ENCODE data around the gene ASPRV1.
"Not testable (repeated sequence)": the region's sequence is repeated elsewhere in the genome, so short reads cannot be mapped to it uniquely, and the experiment has no call there.

ASPRV1 gene

DNA sequence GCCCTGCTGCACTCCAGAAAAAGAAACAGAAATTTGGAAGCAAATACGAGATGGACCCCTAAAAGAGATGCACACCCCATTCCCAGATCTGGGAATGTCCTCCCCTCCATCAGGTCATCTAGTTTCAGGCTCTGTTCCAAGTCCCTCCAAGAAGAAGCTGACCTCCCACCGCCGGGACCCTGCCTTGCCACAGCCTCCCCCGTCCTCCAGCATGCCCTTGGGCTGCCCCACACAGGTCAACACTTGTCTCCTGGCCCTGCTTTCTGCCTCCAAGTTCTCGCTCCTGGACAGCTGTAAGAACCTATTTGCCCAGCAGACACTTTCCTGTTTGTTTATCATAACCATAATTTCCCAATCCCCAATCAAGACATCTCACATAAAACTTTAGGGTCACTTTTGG lies 2.0 kb downstream of the ASPRV1 start:
- no peak for ATAC-seq

DNA sequence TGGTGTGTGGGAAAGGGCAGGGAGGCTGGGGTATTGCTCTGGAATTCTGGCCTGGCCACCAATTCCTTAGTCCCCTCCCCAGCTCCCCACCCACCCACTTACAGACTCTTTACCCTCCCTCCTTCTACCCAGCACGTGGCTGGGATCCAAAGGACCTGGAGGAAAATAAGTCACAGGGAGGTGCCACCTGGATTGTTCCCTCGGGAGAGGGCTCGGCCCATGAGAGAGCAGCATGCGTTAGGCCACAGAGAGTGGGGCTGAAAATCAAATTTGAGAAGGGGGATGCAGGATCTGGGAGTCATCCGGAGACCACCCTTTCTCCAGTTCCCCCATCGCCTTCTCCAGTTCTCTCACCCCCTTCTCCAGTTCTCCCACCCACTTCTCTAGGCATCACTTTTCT lies 3.0 kb downstream of the ASPRV1 start:
- no peak for ATAC-seq

DNA sequence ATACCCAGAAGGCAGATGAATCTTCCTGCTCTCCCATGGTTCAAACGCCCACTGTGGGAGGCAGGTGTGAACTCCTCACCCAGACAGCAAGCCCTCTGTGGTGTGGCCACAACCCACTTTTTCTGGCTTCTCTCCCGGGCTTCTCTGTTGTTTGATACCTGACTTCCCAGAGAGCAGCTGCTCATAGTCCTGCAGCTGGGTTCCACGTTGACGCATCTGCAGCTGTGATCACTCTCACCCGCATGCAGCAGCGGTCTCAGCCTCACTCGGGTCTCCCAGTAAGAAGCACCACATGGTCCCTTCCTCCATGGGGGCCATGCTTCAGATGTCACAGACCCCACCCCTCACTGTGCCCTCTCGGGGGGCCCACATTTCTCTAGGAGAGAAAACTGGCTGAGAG lies 3.5 kb downstream of the ASPRV1 start:
- ATAC-seq, result no peak

DNA sequence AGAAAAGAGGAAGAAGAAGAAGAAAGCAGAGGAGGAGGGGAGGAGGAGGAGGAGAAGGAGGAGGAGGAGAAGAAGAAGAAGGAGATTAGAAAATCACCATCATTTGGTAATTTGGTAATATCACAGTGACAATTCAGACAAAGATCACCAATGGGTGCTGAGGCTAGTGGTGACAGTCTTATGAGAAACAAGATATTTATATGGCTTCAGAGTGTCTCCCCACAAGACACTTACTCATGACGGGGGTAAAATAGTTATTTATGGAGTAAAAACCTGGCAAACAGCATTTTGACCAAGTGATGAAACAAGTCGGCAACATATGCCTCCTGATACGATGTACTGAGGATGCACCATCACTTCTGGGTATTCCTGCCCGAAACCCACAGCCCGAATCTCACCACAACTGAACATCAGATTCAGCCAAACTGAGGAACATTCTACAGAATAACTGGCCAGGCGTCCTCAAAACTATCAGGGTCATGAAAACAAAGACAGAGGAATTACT lies 4.9 kb downstream of the ASPRV1 start:
- no peak for ATAC-seq

DNA sequence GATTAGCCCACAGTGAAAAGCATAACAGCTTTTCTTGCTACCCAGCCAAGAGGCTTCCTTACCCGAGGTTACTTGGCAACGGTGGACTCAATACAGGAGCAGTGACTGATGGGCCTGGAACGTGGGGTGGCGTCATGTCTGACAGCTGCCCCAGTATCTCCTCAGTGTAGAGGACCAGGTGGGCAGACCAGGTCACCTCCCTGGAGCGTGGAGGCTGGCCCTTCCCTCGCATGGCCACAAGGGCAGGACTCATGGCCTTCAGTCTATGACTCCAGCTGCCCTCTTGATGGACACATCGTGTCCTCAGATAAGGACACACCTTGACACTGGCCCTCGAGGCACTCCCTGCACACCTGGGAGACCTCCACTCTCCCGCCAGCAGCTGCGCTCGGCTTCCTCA lies 6.4 kb downstream of the ASPRV1 start:
- no peak for ATAC-seq

DNA sequence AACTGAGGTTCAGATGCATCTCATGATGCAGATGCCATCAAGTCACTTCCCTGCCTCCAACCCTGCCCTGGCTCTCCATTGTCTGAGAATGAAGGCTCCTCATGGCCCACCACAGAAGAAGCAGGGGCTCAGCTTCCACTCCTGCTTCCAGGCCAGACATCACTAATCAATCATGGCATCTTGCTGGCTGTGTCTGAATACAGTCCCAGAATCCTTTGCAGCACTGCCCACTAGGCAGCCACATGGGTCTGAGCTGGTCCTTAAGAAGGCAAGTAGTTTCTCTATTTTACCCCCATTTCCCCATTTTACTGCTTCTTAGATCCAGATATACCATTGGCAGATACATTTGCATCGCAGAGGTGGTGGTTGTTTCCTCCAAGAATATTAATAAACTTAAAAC lies 7.3 kb downstream of the ASPRV1 start:
- ATAC-seq, result no peak

DNA sequence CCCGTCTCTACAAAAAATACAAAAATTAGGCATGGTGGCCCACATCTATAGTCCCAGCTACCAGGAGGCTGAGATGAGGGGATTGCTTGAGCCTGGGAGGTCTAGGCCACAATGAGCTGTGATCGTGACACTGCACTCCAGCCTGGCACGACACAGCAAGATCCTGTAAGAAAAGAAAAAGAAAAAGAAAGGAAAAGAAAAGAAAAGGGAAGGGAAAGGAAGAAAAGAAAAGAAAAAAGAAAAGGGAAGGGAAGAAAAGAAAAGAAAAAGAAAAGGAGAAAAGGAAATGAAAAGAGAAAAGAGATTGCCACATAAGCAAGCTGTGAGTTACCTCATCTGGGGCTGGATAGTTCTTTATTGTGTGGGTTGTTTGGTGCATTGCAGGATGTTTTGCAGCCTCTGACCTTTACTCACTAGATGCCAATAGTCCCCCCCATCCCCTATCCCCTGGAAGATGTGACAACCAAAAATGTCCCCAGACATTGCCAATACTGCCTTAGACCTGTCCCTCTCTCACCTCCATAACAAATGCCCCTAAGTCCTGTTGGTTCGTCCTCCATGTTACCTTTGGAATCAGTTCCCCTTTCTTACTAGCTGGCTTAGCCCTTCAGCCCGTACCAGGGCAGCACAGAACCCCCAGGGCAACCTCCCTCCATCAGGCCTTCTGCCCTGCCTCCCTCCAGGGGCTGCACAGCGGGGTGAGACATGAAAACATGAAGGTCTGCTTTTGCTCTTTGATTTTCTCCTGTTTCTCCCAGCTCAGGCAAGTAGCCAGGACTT lies 8.9 kb downstream of the ASPRV1 start:
- ATAC-seq, result no peak

DNA sequence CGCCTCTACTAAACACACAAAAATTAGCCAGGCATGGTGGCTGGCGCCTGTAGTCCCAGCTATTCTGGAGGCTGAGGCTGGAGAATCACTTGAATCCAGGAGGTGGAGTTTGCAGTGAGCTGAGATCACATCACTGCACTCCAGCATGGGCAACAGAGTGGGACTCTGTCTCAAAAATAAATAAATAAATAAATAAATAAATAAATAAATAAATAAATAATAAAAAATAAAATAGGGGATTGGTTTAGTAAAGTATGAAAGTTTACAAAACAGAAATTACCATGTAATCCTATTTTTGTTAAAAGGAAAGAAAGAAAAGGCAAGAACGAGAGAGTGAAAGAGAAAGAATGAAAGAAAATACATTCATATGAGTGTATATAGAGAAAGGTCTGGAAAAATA lies 10.8 kb downstream of the ASPRV1 start:
- ATAC-seq, result not testable (repeated sequence)

DNA sequence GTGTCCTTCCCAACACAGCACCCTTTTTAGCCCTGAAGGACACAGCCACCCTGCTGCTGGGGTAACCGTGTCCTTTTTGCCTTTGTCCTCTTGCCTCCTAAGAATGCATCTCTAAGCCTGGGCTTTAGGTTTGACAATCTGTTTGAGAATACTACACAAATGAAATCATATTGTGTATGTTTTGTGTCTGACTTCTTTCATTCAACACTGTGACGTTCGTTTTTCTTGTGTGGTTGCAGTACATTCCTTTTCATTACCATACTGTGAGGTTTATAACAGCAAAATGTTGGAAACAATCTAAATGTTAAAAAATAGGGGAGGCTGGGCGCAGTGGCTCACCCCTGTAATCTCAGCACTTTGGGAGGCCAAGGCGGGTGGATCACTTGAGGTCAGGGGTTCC lies 11.2 kb downstream of the ASPRV1 start:
- ATAC-seq, result no peak

DNA sequence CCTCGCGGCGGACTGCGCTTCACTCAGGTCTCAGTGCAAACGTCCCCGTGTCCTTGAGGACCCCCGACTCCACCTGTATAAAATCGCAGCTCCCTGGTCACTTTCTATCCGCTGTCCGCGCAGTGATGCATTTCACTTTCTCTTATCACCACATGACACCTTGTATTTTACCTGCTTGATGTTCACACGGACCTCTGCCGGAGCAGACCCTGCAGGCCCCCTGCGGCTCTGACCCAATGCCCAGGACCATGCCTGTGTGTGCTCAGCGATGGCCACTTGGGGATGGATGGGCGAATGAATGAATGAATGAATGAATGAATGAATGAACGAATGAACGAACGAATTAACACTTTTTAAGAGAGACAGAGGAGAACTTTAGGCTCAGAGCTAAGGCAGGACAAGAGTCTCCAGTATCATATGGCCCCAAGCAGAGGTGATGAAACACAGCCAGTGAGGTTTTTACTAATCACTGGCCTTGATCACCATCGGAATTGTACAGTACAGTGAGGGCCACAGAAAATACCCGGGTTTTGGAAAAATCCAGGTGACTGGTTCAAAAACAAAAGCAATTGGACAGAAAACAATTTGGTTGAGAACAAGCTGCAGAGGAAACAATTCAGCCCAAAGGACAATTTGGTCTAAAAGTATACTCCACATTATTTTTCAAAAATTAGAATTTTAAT lies 12.3 kb downstream of the ASPRV1 start:
- ATAC-seq, result no peak

DNA sequence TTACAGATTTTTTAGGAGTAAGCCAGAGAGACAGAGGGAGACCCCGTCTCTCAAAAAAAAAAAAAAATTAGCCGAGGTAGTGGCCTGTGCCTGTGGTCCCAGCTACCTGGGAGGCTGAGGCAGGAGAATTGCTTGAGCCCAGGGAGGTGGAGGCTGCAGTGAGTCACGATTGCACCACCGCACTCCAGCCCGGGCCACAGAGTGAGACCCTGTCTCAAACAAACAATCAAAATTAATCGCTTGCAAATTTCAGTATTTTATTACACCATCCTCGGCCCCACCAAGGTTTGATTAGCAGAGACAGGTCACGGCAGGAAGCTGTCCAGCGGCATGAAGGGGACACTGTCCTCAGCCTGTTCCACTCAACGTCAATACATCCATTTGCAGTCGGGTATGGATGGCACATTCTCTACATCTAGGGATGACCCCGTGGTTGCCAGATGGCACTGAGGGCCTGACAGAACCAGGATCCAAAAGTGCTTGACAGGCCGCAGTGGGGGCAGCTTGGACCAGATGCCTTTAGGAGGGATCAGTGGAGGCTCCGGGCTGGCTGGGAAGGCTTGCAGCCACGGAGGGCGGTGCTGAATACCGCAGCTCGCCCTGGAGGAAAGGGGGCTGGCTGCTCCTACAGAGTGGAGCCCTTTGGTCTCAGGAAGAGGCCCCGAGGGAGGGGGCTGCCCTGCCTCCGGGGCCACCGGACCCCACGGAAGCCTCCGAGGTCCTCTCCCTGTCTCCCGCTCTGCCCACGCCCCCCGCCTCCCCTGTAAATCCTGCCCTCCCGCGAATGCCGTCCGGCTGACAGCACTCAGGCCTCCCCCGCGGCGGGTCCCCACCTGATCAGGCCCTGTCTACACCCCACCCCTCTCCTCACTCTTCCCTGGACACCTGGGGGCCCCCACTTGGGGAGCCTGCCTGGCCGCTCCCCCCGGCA lies 13.1 kb downstream of the ASPRV1 start:
- ATAC-seq, result no peak

DNA sequence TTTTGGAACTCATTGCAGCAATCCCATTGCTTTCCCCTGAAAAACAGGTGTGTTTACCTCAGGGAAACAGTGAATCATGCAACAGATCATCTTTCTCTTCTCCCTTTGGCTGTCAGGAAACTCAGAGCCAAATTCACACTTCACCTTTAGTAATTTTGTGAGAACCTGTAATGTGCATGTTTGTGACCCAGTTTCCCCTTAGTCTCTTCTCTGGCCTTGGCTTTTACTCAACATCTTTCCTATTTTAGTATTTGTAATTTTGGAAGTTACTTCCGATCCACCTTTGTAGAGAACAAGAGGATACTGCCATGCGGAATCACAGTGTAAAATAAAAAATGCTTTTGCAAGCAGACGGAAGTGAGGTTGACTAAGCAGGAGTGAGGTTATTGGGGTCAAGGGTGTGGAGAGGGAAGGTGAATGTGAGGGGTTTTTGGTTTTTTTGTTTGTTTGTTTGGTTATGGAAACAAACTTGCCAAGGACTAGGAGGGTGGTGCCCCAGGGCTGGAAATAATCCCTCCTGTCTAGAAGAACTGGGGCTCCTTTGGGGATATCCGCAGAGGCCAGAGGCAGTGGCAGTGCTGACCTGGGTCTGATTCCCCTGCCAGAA lies 14.0 kb downstream of the ASPRV1 start:
- no peak for ATAC-seq

DNA sequence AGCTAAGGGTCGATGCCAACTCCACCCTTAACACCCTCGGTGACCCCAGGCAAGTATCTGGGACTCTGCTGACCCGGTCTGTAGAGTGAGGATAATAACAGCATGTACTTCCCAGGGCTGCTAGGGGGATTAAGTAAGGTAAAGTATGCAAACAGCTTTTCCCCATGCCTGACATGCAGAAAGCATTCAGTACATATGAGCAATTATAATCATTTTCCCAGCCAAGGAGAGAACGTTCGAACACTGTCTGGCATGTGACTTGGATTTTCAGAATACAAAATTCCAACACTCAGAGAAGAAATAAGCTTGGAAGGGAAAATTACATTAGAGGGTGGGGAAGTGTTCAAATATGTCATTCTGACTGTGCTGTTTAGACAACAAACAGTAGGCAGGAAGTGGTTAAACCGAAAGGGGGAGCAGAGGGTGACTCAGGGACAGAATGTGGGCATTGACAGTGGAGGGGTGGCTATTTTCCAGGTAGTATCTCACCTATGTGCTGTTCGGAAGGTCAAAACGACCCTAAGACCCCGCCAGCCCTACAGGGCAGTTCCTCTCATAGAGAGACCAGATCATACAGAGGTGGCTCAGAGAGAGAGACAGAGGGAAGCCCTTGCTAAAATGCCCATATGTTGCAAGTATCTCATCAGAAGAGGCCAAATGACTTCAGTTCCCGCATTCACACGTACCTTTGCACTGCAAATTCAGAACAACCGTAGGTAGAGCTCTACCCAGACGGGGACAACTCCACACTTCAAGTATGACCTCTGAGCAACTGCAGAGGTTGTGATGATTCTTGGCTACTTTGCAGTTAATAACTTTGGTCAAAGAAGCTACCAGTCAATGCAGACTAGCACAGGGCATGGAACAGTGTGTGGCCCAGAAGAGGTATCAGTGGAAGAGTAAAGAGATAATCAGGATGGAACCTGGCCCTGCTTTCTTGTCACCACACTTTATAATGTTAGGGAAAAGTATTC lies 14.8 kb downstream of the ASPRV1 start:
- ATAC-seq, result peak; percentile 86 to 90

DNA sequence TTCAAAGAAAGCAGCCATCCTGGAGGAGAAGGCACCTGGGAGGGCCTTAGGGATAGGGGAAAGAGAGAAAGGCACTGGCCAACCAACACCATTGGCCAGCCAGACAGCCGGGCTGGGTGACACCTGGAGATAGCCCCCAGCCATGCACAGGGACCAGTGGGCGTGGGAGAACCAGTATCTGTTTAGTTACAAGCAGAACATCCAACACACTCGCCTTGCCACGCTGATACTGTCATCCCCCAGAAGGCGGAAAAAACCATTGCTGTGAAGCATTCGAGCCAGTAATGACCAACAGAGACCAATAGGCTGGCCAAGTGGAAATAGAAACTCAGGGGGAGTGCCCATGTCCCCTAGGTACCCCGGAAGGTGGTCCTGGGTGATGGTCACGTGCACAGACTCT lies 15.5 kb downstream of the ASPRV1 start:
- ATAC-seq, result no peak

DNA sequence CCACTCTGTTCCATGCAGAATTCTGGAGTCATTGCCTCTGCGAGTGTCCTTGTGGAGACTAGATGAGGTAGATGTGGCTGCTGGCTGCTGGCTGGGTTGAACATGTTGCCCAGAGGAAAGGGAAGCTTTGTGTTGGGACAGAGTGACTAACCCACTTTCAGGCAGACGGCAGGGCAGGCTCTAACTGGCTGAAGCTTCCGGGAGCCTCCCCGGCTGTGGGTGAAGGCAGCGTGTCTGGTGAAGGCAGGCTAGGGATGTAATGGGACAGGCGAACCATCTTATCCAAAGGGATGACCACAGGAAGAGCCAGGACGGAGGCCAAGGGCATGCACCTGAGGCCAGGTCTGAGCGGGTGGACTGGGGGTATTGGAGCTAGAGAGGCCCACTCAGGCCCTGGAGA lies 16.0 kb downstream of the ASPRV1 start:
- no peak for ATAC-seq

DNA sequence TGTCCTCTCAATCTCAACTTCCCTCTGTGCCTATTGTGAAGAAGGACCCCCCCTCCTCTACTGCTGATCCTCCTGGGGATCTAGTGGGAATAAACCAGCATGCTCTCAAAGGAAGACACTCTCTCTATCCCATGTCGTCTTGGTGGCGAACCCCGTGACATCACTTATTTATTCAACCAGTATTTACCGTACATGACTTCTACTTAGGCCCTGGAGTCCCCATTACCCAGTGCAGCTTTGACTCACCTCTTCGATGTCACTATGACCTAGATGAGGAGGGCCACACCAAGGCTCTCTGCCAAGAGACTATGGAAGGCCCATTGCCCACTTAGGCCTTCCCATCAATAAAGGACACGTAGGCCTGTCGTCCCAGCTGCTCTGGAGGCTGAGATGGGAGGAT lies 16.7 kb downstream of the ASPRV1 start:
- no peak for ATAC-seq

DNA sequence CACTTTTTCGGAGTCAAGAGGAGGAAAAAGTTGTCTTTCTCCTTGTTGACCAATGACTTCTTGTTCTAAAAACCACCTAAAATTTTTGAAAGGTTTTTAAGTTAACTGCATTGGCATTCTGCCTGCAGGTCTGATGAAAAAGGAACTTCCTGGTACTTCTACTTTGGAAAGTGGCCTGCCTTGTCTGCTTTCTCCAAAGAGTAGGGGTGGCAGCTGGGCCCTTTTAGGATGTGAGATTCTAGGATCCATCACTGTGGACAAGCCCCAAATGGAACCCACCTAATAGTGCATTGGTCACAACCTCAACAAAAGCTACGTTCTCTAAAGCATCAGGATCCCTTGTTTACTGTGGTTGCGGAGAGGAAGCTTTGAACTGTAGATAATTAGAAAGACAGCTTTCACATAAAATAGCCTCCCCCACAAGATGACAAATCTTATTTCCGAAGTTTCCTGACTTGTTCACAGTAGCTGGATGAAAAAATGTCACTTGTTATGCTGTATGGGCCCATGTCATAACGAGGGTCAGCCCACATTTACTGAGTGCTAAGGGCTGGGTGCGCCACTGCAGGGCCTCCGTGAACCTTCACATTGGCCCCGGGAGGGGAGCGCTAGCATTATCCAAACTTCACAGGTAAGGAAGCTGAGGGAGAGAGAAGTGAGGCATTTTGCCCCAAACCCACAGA lies 17.4 kb downstream of the ASPRV1 start:
- no peak for ATAC-seq

DNA sequence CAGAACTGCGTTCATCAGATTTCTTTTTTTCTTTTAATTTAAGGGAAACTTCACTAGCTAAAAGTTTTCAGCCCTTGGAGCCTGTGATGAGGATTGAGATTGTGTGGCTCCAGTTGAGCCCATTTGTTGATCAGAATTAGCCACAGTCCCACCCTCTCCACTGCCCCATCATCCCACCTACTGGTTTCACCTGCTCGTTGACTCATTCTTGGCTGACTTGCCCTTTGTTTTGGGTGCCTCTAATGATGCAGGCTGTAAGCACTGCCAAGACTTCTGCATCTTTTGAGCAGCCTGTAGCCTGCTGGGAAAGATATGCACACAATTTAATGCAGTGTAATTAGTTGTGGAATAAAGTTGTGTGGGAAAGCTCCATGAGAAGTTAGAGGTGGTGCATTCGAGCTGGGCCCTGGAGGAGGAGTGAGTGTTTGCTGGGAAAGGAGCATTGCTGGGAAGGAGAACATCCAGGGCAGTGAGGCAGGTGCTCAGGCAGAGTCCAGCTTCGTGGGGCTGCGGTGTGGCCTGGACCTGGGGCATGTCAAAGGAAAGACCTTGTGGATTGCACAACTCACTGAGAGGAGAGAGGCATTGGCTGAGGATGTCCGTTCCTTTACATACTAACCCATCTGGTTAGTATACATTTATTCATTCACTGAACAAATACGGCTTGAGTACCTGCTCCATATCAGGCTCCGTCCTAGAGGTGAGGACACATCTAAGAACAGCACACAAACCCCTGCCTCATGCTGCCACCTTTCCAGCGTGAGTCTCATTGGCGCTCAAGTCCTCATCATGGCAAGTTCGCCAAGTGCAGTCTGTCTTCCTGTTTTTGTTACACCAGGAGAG lies 18.2 kb downstream of the ASPRV1 start:
- no peak for ATAC-seq

DNA sequence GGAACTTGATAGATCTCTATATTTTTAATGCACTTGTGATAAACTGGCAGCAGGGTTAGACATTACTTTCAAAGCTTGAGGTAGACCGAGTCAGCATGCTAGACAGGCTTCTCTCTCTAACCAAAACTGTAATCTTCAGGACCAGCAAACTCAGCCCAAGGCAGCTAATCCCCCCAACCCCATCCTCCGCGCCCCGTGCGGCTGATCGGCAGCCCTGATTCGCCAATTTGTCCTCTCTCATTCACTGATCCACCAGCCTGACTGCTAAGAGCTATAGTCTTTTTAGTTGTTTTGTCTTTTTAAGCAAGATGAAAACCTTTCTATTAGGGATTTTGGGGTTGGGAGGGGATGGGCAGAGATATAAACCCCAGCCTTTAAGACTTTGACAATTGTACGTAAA lies 20.7 kb downstream of the ASPRV1 start:
- no peak for ATAC-seq

DNA sequence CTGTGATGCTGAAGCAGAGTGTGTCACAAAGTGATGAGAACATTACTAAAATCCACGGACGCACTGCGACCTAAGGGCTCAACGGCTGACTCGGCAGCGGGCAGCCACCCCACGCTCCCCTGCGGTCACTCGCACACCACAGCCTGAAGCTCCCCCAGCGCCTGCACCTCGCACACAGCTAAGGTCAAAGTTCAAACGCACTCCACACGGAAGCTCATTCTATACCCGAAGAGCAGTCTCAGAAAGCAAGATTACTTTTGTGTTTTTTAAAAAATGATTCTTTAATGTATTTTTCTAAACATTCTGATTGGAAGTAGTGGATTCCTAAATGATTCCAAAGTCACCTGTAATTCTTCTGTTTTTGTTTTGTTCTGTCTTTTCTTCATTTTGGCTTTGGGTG lies 21.7 kb downstream of the ASPRV1 start:
- no peak for ATAC-seq
